Measurements from ENCODE around the gene ERICH2.

DNA sequence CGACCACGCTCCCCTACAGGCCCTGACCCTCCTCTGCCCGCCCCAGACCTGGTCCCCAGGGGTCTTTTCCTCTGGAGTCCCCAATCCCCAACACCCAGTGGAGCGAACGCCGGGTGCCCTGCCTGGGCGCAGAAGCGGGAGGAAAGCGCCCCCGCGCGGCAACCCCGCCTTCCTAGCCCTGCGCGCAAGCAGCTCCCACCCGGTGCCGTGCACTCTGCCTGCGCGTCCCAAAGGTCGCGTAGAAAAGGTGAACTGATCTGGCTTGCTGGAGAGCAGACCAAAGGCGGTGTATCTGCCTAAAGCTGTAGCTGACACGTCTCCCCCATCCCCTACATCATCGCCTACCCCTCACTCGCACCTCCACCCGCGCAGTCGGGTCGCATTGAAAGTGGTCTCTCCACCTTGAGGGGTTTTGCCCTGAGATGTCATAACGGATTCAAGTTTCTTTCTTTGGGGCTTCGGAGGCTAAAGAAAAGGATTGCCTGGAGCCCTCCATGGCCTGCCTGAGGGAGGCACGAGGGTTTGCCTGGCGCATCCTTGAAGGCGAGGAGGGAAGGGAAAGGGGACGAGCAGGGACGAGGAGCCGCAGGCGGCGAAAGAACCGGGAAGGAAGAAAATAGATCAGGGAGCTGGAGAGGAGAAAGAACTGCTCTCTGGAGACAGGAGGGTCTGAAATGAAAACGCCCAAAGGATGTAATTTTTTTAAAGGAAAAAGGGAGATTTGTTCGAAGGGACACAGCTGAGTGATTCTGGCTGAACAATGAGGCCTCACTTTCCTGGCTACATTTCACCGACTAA, 52.3 kb downstream of the ERICH2 start:
- TF ChIP-seq, protein P1, sequence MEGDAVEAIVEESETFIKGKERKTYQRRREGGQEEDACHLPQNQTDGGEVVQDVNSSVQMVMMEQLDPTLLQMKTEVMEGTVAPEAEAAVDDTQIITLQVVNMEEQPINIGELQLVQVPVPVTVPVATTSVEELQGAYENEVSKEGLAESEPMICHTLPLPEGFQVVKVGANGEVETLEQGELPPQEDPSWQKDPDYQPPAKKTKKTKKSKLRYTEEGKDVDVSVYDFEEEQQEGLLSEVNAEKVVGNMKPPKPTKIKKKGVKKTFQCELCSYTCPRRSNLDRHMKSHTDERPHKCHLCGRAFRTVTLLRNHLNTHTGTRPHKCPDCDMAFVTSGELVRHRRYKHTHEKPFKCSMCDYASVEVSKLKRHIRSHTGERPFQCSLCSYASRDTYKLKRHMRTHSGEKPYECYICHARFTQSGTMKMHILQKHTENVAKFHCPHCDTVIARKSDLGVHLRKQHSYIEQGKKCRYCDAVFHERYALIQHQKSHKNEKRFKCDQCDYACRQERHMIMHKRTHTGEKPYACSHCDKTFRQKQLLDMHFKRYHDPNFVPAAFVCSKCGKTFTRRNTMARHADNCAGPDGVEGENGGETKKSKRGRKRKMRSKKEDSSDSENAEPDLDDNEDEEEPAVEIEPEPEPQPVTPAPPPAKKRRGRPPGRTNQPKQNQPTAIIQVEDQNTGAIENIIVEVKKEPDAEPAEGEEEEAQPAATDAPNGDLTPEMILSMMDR (IDR thresholded peaks at IDR 0.05) = peak in 1 of 6 experiments; percentile 23
- TF ChIP-seq POLR2A (IDR thresholded peaks at IDR 0.05) = no peak

Data from esophagus squamous epithelium (tissue), 4 donors.